ENCODE data around the gene ZNF254. TPM values are rescaled to one million over a fixed set of nuclear protein-coding genes. Genes with fewer than 3 reads are reported as not detected.

ZNF254 gene
- total RNA-seq, 4 donors from 2014 or later: 2.8 to 5.6 (median 4.1) TPM

- no peak overlapping the region for H3K4me3 ChIP-seq
- H3K27ac ChIP-seq: no peak overlapping the region
- H3K4me1 ChIP-seq: no peaks in the 10 kb centered on the region
- H3K27me3 ChIP-seq: no peaks in the 10 kb centered on the region
- in situ Hi-C loops (cut with MboI; ENCODE audit: low sequenced_read_pairs in 4 of 4) (no loop called here), intact Hi-C loops (cut with DNase I; ENCODE audit: low total_unique reads) (no loop called here)
- H3K9me3 ChIP-seq: no peaks in the 10 kb centered on the region
- H3K36me3 ChIP-seq: no peaks in the 10 kb centered on the region
- DNase-seq (no peak), ATAC-seq (no peak)
- TF ChIP-seq, protein P1, sequence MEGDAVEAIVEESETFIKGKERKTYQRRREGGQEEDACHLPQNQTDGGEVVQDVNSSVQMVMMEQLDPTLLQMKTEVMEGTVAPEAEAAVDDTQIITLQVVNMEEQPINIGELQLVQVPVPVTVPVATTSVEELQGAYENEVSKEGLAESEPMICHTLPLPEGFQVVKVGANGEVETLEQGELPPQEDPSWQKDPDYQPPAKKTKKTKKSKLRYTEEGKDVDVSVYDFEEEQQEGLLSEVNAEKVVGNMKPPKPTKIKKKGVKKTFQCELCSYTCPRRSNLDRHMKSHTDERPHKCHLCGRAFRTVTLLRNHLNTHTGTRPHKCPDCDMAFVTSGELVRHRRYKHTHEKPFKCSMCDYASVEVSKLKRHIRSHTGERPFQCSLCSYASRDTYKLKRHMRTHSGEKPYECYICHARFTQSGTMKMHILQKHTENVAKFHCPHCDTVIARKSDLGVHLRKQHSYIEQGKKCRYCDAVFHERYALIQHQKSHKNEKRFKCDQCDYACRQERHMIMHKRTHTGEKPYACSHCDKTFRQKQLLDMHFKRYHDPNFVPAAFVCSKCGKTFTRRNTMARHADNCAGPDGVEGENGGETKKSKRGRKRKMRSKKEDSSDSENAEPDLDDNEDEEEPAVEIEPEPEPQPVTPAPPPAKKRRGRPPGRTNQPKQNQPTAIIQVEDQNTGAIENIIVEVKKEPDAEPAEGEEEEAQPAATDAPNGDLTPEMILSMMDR (IDR thresholded peaks at IDR 0.05 in 4 of 5, conservative IDR thresholded peaks at IDR 0.05 in 1 of 5): no peak
- no peak for TF ChIP-seq POLR2A (IDR thresholded peaks at IDR 0.05)
These were observed 79.1 kb downstream of the ZNF254 start for GRCh38 chr19:24166055-24166454.

- no peak for ATAC-seq
- Histone ChIP-seq H3K27me3 (no peaks in the 10 kb centered on the region), H3K9me3 (no peaks in the 10 kb centered on the region), H3K4me3 (no peak overlapping the region), H3K36me3 (no peaks in the 10 kb centered on the region), H3K27ac (no peak overlapping the region), H3K4me1 (no peaks in the 10 kb centered on the region)
- in situ Hi-C loops (cut with MboI; ENCODE audit: low sequenced_read_pairs in 4 of 4): no loop called here
- TF ChIP-seq POLR2A (IDR thresholded peaks at IDR 0.05): no peak
- TF ChIP-seq, protein P1 (IDR thresholded peaks at IDR 0.05 in 4 of 5, conservative IDR thresholded peaks at IDR 0.05 in 1 of 5): no peak
- DNase-seq: no peak
- intact Hi-C loops (cut with DNase I; ENCODE audit: low total_unique reads): no loop called here
These were observed 86.9 kb downstream of the ZNF254 start for GRCh38 chr19:24173882-24174281.

- no peak overlapping the region for H3K27ac ChIP-seq
- intact Hi-C loops (cut with DNase I; ENCODE audit: low total_unique reads): no loop called here
- H3K4me3 ChIP-seq: no peak overlapping the region
- no peaks in the 10 kb centered on the region for H3K36me3 ChIP-seq
- in situ Hi-C loops (cut with MboI; ENCODE audit: low sequenced_read_pairs in 4 of 4): no loop called here
- ATAC-seq (no peak), DNase-seq (no peak)
- no peaks in the 10 kb centered on the region for H3K9me3 ChIP-seq
- no peaks in the 10 kb centered on the region for H3K27me3 ChIP-seq
- no peaks in the 10 kb centered on the region for H3K4me1 ChIP-seq
- TF ChIP-seq POLR2A (IDR thresholded peaks at IDR 0.05): no peak
- TF ChIP-seq, protein P1 (IDR thresholded peaks at IDR 0.05 in 4 of 5, conservative IDR thresholded peaks at IDR 0.05 in 1 of 5): no peak
These were observed 90.7 kb downstream of the ZNF254 start for GRCh38 chr19:24177686-24178085.

DNA sequence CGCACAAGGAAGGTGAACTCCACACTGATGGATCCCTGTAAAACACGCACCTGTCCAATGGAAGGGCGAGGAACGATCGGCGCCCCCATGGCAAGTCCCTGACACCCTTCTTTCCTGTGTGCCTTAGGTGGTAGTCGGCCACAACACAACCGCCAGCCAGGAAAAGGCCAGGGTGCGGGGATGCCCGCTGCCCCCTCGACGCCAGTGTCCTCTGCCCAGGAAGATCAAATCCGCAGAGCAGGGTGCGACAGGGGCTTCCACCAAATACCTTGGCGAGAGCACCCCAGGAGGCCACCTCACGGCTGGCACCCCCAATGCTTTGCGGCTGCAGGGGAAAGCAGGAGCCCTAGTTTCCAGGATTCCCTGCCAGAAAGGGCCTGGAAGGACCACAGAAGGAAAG, 91.2 kb downstream of the ZNF254 start:
- Histone ChIP-seq H3K4me1 (no peaks in the 10 kb centered on the region), H3K36me3 (no peaks in the 10 kb centered on the region), H3K9me3 (no peaks in the 10 kb centered on the region), H3K27ac (no peak overlapping the region), H3K4me3 (no peak overlapping the region), H3K27me3 (no peaks in the 10 kb centered on the region)
- TF ChIP-seq, protein P1 (IDR thresholded peaks at IDR 0.05 in 4 of 5, conservative IDR thresholded peaks at IDR 0.05 in 1 of 5): no peak
- TF ChIP-seq POLR2A (IDR thresholded peaks at IDR 0.05): no peak
- in situ Hi-C loops (cut with MboI; ENCODE audit: low sequenced_read_pairs in 4 of 4) (no loop called here), intact Hi-C loops (cut with DNase I; ENCODE audit: low total_unique reads) (no loop called here)
- ATAC-seq (no peak), DNase-seq (no peak)

Other genes with a start within 250 kb of the ZNF254 start
- gene ZNF726, start 172.3 kb upstream of the ZNF254 start, total RNA-seq: under 1 TPM in 1 of 4 donors, not detected in 3; 0.33 TPM